Ramos (cell line): Measurements from ENCODE around the gene MOSMO.
"Not testable (repeated sequence)": the region's sequence is repeated elsewhere in the genome, so short reads cannot be mapped to it uniquely, and the experiment has no call there.

Experiments used
- in situ Hi-C: fragments of 300-500 bp; cut with MboI; formaldehyde crosslinking; loops from one replicate; pipeline ENCODE4 v1.14.3; 2022; ENCODE audit warnings: low sequenced_read_pairs; ENCODE audit not compliant: unreplicated experiment

The MOSMO gene

GRCh38 chr16:22123759-22124490 lies 116.0 kb downstream of the MOSMO start:
- in situ Hi-C loops, result no loop called here

GRCh38 chr16:22124583-22125284 lies 116.8 kb downstream of the MOSMO start:
- in situ Hi-C loops, result no loop called here

- in situ Hi-C loops, result no loop called here
Measured at GRCh38 chr16:22126037-22126558, 118.2 kb downstream of the MOSMO start.

- in situ Hi-C loops, result not testable (repeated sequence)
Measured at GRCh38 chr16:22128537-22128936, 120.6 kb downstream of the MOSMO start.

GRCh38 chr16:22130528-22130927 lies 122.6 kb downstream of the MOSMO start:
- in situ Hi-C loops, result no loop called here

GRCh38 chr16:22132801-22133200 lies 124.9 kb downstream of the MOSMO start:
- in situ Hi-C loops, result no loop called here
